HL-60 (cell line): ENCODE measurements around the gene PBRM1.

Experiments
- DNase-seq, 2 experiments: peaks; one replicate each; pipeline ENCODE4 v3.0.0-alpha.2; 2010 to 2020; ENCODE audit warnings: low read depth in 1 of 2, low spot score in 1 of 2
- H3K27ac ChIP-seq: fragments of 250-450 bp; sonication (Bioruptor Pico); replicated peaks from 2 replicates; pipeline ENCODE4 v1.5.1; 2020; ENCODE audit warnings: mild to moderate bottlenecking, moderate library complexity
- H3K27me3 ChIP-seq: fragments of 250-450 bp; sonication (Bioruptor Pico); 2 replicates; pipeline ENCODE4 v1.5.1; 2021; ENCODE audit warnings: mild to moderate bottlenecking, moderate library complexity; ENCODE audit not compliant: insufficient read depth, poor library complexity, severe bottlenecking
- H3K4me3 ChIP-seq: replicated peaks from 2 replicates; pipeline ENCODE4 v1.5.1; 2011; ENCODE audit warnings: mild to moderate bottlenecking, control low read depth, low read length; ENCODE audit not compliant: insufficient read depth
- GABPA ChIP-seq: IDR thresholded peaks from 2 replicates; pipeline ENCODE4 v1.6.1; 2012; ENCODE audit warnings: low read depth
- POLR2AphosphoS5 ChIP-seq: IDR thresholded peaks from 2 replicates; pipeline ENCODE4 v1.6.1; 2012; ENCODE audit warnings: low read depth
- SPI1 ChIP-seq: IDR thresholded peaks from 2 replicates; pipeline ENCODE4 v1.6.1; 2012; ENCODE audit warnings: low read depth, mild to moderate bottlenecking, borderline replicate concordance
- TF ChIP-seq, protein P1 (sequence below): IDR thresholded peaks from 2 replicates; pipeline ENCODE4 v1.6.1; 2012; ENCODE audit warnings: low read depth; ENCODE audit not compliant: insufficient replicate concordance
- TF ChIP-seq, protein P2 (sequence below): IDR thresholded peaks from one replicate; pipeline ENCODE4 v1.5.1; 2011; ENCODE audit warnings: low read length, control low read depth, inconsistent platforms; ENCODE audit not compliant: insufficient read depth

PBRM1 gene

GRCh38 chr3:52574056-52574965 lies 111.4 kb downstream of the PBRM1 start:
- Histone ChIP-seq H3K27me3 (no peaks in the 10 kb centered on the region), H3K4me3 (no peak overlapping the region), H3K27ac (no peak overlapping the region)
- DNase-seq: no peak
- TF ChIP-seq, protein P1, sequence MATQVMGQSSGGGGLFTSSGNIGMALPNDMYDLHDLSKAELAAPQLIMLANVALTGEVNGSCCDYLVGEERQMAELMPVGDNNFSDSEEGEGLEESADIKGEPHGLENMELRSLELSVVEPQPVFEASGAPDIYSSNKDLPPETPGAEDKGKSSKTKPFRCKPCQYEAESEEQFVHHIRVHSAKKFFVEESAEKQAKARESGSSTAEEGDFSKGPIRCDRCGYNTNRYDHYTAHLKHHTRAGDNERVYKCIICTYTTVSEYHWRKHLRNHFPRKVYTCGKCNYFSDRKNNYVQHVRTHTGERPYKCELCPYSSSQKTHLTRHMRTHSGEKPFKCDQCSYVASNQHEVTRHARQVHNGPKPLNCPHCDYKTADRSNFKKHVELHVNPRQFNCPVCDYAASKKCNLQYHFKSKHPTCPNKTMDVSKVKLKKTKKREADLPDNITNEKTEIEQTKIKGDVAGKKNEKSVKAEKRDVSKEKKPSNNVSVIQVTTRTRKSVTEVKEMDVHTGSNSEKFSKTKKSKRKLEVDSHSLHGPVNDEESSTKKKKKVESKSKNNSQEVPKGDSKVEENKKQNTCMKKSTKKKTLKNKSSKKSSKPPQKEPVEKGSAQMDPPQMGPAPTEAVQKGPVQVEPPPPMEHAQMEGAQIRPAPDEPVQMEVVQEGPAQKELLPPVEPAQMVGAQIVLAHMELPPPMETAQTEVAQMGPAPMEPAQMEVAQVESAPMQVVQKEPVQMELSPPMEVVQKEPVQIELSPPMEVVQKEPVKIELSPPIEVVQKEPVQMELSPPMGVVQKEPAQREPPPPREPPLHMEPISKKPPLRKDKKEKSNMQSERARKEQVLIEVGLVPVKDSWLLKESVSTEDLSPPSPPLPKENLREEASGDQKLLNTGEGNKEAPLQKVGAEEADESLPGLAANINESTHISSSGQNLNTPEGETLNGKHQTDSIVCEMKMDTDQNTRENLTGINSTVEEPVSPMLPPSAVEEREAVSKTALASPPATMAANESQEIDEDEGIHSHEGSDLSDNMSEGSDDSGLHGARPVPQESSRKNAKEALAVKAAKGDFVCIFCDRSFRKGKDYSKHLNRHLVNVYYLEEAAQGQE: no peak
- no peak for TF ChIP-seq POLR2AphosphoS5
- TF ChIP-seq SPI1: no peak
- no peak for TF ChIP-seq GABPA
- TF ChIP-seq, protein P2, sequence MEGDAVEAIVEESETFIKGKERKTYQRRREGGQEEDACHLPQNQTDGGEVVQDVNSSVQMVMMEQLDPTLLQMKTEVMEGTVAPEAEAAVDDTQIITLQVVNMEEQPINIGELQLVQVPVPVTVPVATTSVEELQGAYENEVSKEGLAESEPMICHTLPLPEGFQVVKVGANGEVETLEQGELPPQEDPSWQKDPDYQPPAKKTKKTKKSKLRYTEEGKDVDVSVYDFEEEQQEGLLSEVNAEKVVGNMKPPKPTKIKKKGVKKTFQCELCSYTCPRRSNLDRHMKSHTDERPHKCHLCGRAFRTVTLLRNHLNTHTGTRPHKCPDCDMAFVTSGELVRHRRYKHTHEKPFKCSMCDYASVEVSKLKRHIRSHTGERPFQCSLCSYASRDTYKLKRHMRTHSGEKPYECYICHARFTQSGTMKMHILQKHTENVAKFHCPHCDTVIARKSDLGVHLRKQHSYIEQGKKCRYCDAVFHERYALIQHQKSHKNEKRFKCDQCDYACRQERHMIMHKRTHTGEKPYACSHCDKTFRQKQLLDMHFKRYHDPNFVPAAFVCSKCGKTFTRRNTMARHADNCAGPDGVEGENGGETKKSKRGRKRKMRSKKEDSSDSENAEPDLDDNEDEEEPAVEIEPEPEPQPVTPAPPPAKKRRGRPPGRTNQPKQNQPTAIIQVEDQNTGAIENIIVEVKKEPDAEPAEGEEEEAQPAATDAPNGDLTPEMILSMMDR: no peak

GRCh38 chr3:52572221-52572620 lies 113.5 kb downstream of the PBRM1 start:
- TF ChIP-seq, protein P1: no peak
- no peak for TF ChIP-seq POLR2AphosphoS5
- H3K27me3 ChIP-seq: no peaks in the 10 kb centered on the region
- H3K4me3 ChIP-seq: no peak overlapping the region
- no peak overlapping the region for H3K27ac ChIP-seq
- DNase-seq: no peak

GRCh38 chr3:52570076-52570475 lies 115.6 kb downstream of the PBRM1 start:
- DNase-seq: no peak
- Histone ChIP-seq H3K27me3 (no peaks in the 10 kb centered on the region), H3K27ac (no peak overlapping the region), H3K4me3 (no peak overlapping the region)
- TF ChIP-seq, protein P2: no peak
- TF ChIP-seq SPI1 (no peak), GABPA (no peak), POLR2AphosphoS5 (no peak)
- TF ChIP-seq, protein P1: no peak
